NCI-H1092 (cell line): ENCODE measurements around the gene YIPF6.
"Not testable (repeated sequence)": the region's sequence is repeated elsewhere in the genome, so short reads cannot be mapped to it uniquely, and the experiment has no call there.

Experiments used
- DNase-seq: peaks from one replicate; lab custom pipeline; 2025; lab: John Stamatoyannopoulos, UW

Gene YIPF6

GRCh38 chrX:68498508-68499379 is at the start of gene YIPF6:
YIPF6 (plus strand) TSS chrX:68499051; CDS start chrX:68499067, 16 bp downstream.
- peak; percentile 71 for DNase-seq

GRCh38 chrX:68451720-68452119 is 47.1 kb upstream of the YIPF6 start:
- no peak for DNase-seq

GRCh38 chrX:68454476-68455150 is 44.2 kb upstream of the YIPF6 start:
- DNase-seq: no peak

GRCh38 chrX:68455151-68455510 is 43.7 kb upstream of the YIPF6 start:
- no peak for DNase-seq

- DNase-seq: no peak
These were observed 37.8 kb upstream of the YIPF6 start for GRCh38 chrX:68461093-68461492.

- DNase-seq: no peak
These were observed 37.3 kb upstream of the YIPF6 start for GRCh38 chrX:68461576-68461975.

- DNase-seq: no peak
These were observed 36.7 kb upstream of the YIPF6 start for GRCh38 chrX:68462197-68462596.

- no peak for DNase-seq
These were observed 36.2 kb upstream of the YIPF6 start for GRCh38 chrX:68462653-68463052.

GRCh38 chrX:68463880-68464279 is 35.0 kb upstream of the YIPF6 start:
- no peak for DNase-seq

- no peak for DNase-seq
These were observed 34.1 kb upstream of the YIPF6 start for GRCh38 chrX:68464796-68465195.

- DNase-seq: no peak
These were observed 17.9 kb upstream of the YIPF6 start for GRCh38 chrX:68480969-68481368.

GRCh38 chrX:68486198-68486597 is 12.7 kb upstream of the YIPF6 start:
- DNase-seq: not testable (repeated sequence)

GRCh38 chrX:68487254-68487653 is 11.6 kb upstream of the YIPF6 start:
- no peak for DNase-seq

GRCh38 chrX:68487924-68488323 is 10.9 kb upstream of the YIPF6 start:
- no peak for DNase-seq

- DNase-seq: no peak
These were observed 10.2 kb upstream of the YIPF6 start for GRCh38 chrX:68488657-68489056.

- DNase-seq: no peak
These were observed 8.2 kb upstream of the YIPF6 start for GRCh38 chrX:68490644-68491043.

GRCh38 chrX:68492583-68492982 is 6.3 kb upstream of the YIPF6 start:
- no peak for DNase-seq

- DNase-seq: not testable (repeated sequence)
These were observed 5.1 kb upstream of the YIPF6 start for GRCh38 chrX:68493776-68494175.

- DNase-seq: no peak
These were observed 775 bp upstream of the YIPF6 start for GRCh38 chrX:68498044-68498507.

- DNase-seq: no peak
These were observed 973 bp downstream of the YIPF6 start for GRCh38 chrX:68499543-68500504.

GRCh38 chrX:68503836-68504636 is 5.2 kb downstream of the YIPF6 start:
- DNase-seq: no peak
